ENCODE results near the gene BORCS8. TPM values are rescaled to one million over a fixed set of nuclear protein-coding genes. Genes with fewer than 3 reads are reported as not detected.

Gene BORCS8
- total RNA-seq, 2 donors from 2014 or later, result 18.0 to 26.9 TPM

DNA sequence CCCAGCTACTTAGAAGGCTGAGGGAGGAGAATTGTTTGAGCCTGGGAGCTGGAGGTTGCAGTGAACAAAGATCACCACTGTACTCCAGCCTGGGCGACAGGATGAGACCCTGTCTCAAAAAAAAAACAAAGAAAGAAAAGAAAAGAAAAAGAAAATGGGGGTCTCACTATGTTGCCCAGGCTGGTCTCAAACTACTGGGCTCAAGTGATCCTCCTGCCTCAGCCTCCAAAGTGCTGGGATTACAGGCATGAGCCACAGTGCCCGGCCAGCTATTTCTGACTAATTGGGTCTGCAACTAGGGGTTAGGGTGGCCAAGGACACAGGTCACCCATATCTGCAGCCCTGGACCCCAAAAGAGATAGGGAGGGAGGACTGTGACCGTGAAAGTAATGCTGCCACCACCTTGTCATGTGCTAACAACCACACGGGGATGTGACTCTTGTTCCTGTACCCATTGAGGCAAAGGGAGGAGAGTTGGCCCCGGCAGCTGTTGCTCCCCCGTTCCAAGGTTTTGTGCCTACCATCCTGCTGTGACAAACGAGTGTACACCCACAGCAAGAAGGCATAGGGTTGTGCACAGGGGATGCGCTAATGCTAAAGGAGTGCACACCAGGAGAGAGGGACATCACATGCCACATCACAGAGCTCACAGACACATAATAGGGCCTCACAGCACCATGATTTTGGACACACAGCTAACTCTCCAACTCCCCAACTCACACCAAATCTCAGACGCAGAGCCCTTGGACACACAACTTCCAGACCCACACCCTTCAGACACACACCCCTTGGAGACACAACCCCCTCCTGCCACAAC is 22.5 kb downstream of the BORCS8 start:
- no peaks in the 10 kb centered on the region for H3K36me3 ChIP-seq
- intact Hi-C loops (cut with DNase I), result no loop called here
- DNase-seq (ENCODE audit: low spot score), result no peak
- 86% methylated on average over 9 of the region's 9 CpGs for WGBS
- H3K4me1 ChIP-seq (replicated peaks), result no peaks in the 10 kb centered on the region
- H3K27ac ChIP-seq, result no peak overlapping the region
- H3K9me3 ChIP-seq, result no peaks in the 10 kb centered on the region
- TF ChIP-seq POLR2AphosphoS5 (IDR thresholded peaks at IDR 0.05), result no peak
- TF ChIP-seq, protein P1, sequence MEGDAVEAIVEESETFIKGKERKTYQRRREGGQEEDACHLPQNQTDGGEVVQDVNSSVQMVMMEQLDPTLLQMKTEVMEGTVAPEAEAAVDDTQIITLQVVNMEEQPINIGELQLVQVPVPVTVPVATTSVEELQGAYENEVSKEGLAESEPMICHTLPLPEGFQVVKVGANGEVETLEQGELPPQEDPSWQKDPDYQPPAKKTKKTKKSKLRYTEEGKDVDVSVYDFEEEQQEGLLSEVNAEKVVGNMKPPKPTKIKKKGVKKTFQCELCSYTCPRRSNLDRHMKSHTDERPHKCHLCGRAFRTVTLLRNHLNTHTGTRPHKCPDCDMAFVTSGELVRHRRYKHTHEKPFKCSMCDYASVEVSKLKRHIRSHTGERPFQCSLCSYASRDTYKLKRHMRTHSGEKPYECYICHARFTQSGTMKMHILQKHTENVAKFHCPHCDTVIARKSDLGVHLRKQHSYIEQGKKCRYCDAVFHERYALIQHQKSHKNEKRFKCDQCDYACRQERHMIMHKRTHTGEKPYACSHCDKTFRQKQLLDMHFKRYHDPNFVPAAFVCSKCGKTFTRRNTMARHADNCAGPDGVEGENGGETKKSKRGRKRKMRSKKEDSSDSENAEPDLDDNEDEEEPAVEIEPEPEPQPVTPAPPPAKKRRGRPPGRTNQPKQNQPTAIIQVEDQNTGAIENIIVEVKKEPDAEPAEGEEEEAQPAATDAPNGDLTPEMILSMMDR (IDR thresholded peaks at IDR 0.05), result no peak
- no peak for TF ChIP-seq POLR2A (IDR thresholded peaks at IDR 0.05)
- H3K4me3 ChIP-seq, result no peak overlapping the region
- no peaks in the 10 kb centered on the region for H3K27me3 ChIP-seq (replicated peaks; ENCODE audit: insufficient read depth)

DNA sequence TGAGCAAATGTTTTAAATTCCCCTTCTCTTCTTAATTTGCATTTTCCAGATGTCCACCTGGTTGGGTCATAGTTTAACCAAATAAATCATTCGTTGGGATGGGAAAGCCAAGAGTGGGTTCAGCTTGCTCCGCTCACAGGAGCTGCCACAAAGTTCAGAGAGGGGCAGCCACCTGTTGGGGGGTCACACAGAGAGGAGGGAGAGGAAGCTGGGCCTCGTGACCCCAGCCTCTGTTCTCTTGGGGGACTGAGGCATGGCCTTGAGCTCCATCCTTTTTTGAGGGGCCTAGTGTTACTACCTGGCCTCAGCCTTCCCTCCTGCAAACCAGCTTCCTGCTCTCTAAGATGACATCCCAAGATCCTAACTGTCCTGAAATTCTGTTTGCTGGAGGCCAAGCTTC is 24.3 kb downstream of the BORCS8 start:
- no peaks in the 10 kb centered on the region for H3K36me3 ChIP-seq
- no peak for DNase-seq (ENCODE audit: low spot score)
- no peaks in the 10 kb centered on the region for H3K27me3 ChIP-seq (replicated peaks; ENCODE audit: insufficient read depth)
- WGBS, result 82% methylated on average over 3 of the region's 3 CpGs
- H3K27ac ChIP-seq, result no peak overlapping the region
- intact Hi-C loops (cut with DNase I), result no loop called here
- no peaks in the 10 kb centered on the region for H3K9me3 ChIP-seq
- no peak overlapping the region for H3K4me3 ChIP-seq
- no peaks in the 10 kb centered on the region for H3K4me1 ChIP-seq (replicated peaks)
- no peak for TF ChIP-seq POLR2A (IDR thresholded peaks at IDR 0.05)
- no peak for TF ChIP-seq POLR2AphosphoS5 (IDR thresholded peaks at IDR 0.05)
- TF ChIP-seq, protein P1 (IDR thresholded peaks at IDR 0.05), result no peak

DNA sequence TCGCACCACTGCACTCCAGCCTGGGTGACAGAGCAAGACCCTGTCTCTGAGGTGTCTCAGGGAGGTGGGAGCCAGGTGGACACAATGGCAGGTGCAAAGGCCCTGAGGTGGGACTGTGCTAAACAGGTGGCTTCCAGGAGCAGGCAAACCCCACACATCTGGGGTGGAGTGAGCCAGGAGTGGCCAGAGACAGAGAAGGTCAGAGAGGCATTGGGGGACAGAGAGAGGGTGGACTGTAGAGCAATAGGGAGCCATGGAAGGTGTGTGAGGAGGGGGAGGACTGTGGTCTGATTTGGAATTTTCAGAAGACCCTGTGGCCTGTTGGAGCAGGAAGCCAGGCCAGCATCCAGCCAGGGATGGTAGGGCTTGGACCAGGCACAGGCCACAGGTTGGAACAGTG is 26.6 kb downstream of the BORCS8 start:
- Histone ChIP-seq H3K36me3 (no peaks in the 10 kb centered on the region), H3K27me3 (replicated peaks; ENCODE audit: insufficient read depth) (no peaks in the 10 kb centered on the region), H3K4me1 (replicated peaks) (no peaks in the 10 kb centered on the region), H3K27ac (no peak overlapping the region), H3K4me3 (no peak overlapping the region), H3K9me3 (no peaks in the 10 kb centered on the region)
- intact Hi-C loops (cut with DNase I), result no loop called here
- 88% methylated on average over 1 of the region's 1 CpG for WGBS
- TF ChIP-seq POLR2A (IDR thresholded peaks at IDR 0.05) (no peak), POLR2AphosphoS5 (IDR thresholded peaks at IDR 0.05) (no peak)
- TF ChIP-seq, protein P1 (IDR thresholded peaks at IDR 0.05), result no peak
- DNase-seq (ENCODE audit: low spot score), result no peak

DNA sequence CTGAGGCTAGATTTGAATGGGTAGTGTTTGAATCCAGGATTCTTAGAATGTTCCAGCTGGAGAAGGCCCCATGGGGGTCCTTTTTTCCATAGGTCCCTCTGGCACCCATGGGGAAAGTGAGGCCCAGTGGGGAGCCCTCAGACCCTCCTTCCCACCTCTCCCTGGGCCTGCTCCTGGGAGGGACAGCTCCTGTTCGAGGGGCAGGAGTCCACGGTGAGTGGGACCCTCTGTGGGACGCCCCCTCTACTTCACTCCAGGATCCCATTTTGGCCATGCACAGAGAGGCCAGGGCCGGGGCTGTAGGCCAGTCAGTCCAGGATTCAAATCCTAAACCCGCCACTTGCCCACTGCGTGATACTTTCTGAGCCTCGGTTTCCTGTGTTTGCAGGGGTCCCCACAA is 29.5 kb downstream of the BORCS8 start:
- DNase-seq (ENCODE audit: low spot score), result no peak
- Histone ChIP-seq H3K4me1 (replicated peaks) (no peaks in the 10 kb centered on the region), H3K27me3 (replicated peaks; ENCODE audit: insufficient read depth) (no peaks in the 10 kb centered on the region), H3K27ac (no peak overlapping the region), H3K36me3 (no peaks in the 10 kb centered on the region), H3K9me3 (no peaks in the 10 kb centered on the region), H3K4me3 (no peak overlapping the region)
- TF ChIP-seq POLR2AphosphoS5 (IDR thresholded peaks at IDR 0.05) (no peak), POLR2A (IDR thresholded peaks at IDR 0.05) (no peak)
- TF ChIP-seq, protein P1 (IDR thresholded peaks at IDR 0.05), result no peak
- intact Hi-C loops (cut with DNase I), result no loop called here
- WGBS, result 91% methylated on average over 7 of the region's 7 CpGs

DNA sequence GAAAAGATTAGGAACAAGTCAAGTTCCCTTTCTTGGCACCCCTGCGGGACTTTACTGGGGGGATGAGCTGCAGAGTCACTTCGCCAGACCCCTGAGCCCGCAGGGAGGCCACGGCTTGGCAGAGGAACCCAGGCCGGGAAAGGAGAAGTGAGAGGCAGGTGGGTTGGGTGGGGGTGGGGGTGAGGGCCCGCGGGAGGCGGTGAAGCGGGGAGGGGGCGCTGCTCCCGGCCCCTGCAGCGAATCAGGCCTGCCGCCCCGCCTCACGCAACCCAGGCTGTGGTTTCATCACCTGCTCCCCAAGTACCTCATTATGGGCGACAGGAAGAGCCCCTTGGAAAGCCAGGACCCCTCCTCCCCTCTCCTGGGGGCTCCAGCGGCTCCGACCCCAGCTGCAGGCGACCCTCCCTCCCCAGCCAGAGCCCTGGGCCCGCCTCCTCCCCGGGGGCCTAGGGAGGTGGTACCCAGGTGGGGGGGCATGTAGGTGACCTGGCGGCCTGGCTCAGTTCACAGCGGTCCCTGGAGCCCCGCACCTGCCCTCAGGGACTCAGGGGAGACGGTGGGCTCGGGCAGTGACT is 31.4 kb downstream of the BORCS8 start:
- H3K9me3 ChIP-seq, result no peaks in the 10 kb centered on the region
- no peaks in the 10 kb centered on the region for H3K36me3 ChIP-seq
- H3K27ac ChIP-seq, result no peak overlapping the region
- 67% methylated on average over 21 of the region's 26 CpGs for WGBS
- H3K27me3 ChIP-seq (replicated peaks; ENCODE audit: insufficient read depth), result no peaks in the 10 kb centered on the region
- TF ChIP-seq POLR2AphosphoS5 (IDR thresholded peaks at IDR 0.05) (no peak), POLR2A (IDR thresholded peaks at IDR 0.05) (no peak)
- TF ChIP-seq, protein P1 (IDR thresholded peaks at IDR 0.05), result no peak
- no peaks in the 10 kb centered on the region for H3K4me1 ChIP-seq (replicated peaks)
- intact Hi-C loops (cut with DNase I), result no loop called here
- H3K4me3 ChIP-seq, result no peak overlapping the region
- DNase-seq (ENCODE audit: low spot score), result no peak

Measured in prostate gland (tissue), 2 donors.